SK-N-SH treated with all-trans-retinoic acid at 6 μM for 48 hours (cell line): ENCODE measurements around the gene SCAMP1.

ENCODE experiments used
- ATAC-seq: fragments of 200-7000 bp; cut with Tn5 transposase; 3 replicates; pipeline ENCODE4 v1.9.1; 2020; ENCODE audit warnings: mild to moderate bottlenecking, moderate library complexity
- ARNTL ChIP-seq: fragments of 450-650 bp; formaldehyde crosslinking; IDR thresholded peaks from 2 replicates; pipeline ENCODE4 v1.5.0; 2020; ENCODE audit warnings: low read depth, mild to moderate bottlenecking, moderate library complexity, borderline replicate concordance
- BACH2 ChIP-seq: fragments of 250-450 bp; sonication (Bioruptor Pico); IDR thresholded peaks from 2 replicates; pipeline ENCODE4 v1.9.0; 2021; ENCODE audit warnings: mild to moderate bottlenecking, borderline replicate concordance
- CSDC2 ChIP-seq: fragments of 250-450 bp; sonication (Bioruptor Pico); IDR thresholded peaks from 2 replicates; pipeline ENCODE4 v1.5.0; 2020; ENCODE audit warnings: mild to moderate bottlenecking, moderate library complexity
- CSRNP3 ChIP-seq: fragments of 250-450 bp; sonication (Bioruptor Pico); IDR thresholded peaks from 2 replicates; pipeline ENCODE4 v1.5.1; 2021; ENCODE audit warnings: mild to moderate bottlenecking, moderate library complexity
- ESRRG ChIP-seq: fragments of 250-450 bp; sonication (Bioruptor Pico); IDR thresholded peaks from 2 replicates; pipeline ENCODE4 v1.6.1; 2021; ENCODE audit warnings: mild to moderate bottlenecking
- GLIS3 ChIP-seq: fragments of 250-450 bp; sonication (Bioruptor Pico); IDR thresholded peaks from 2 replicates; pipeline ENCODE4 v1.5.0; 2020; ENCODE audit warnings: mild to moderate bottlenecking, moderate library complexity
- ISL1 ChIP-seq: fragments of 250-450 bp; sonication (Bioruptor Pico); IDR thresholded peaks from 2 replicates; pipeline ENCODE4 v2.1.2; 2022; ENCODE audit warnings: mild to moderate bottlenecking, moderate library complexity
- OSR1 ChIP-seq: fragments of 250-450 bp; sonication (Bioruptor Pico); IDR thresholded peaks from 2 replicates; pipeline ENCODE4 v1.8.0; 2022; ENCODE audit warnings: moderate library complexity, mild to moderate bottlenecking, inconsistent platforms
- POU6F1 ChIP-seq: fragments of 250-450 bp; sonication (Bioruptor Pico); IDR thresholded peaks from 2 replicates; pipeline ENCODE4 v1.8.0; 2021; ENCODE audit warnings: low read depth, mild to moderate bottlenecking, moderate library complexity, borderline replicate concordance
- PPARA ChIP-seq: fragments of 250-450 bp; sonication (Bioruptor Pico); IDR thresholded peaks from 2 replicates; pipeline ENCODE4 v1.5.0; 2020; ENCODE audit warnings: mild to moderate bottlenecking, borderline replicate concordance
- RARB ChIP-seq: fragments of 250-450 bp; sonication (Bioruptor Pico); IDR thresholded peaks from 2 replicates; pipeline ENCODE4 v1.8.0; 2021; ENCODE audit warnings: mild to moderate bottlenecking, moderate library complexity
- TCF4 ChIP-seq: fragments of 250-450 bp; sonication (Bioruptor Pico); IDR thresholded peaks from 2 replicates; pipeline ENCODE4 v1.8.0; 2021; ENCODE audit warnings: mild to moderate bottlenecking, moderate library complexity, borderline replicate concordance
- ZC3H10 ChIP-seq: fragments of 250-450 bp; sonication (Bioruptor Pico); IDR thresholded peaks from 2 replicates; pipeline ENCODE4 v1.5.1; 2021; ENCODE audit warnings: mild to moderate bottlenecking, moderate library complexity
- ZFP3 ChIP-seq: fragments of 250-450 bp; sonication (Bioruptor Pico); IDR thresholded peaks from 2 replicates; pipeline ENCODE4 v1.5.0; 2020; ENCODE audit warnings: mild to moderate bottlenecking, moderate library complexity
- ZFP30 ChIP-seq: fragments of 450-650 bp; formaldehyde crosslinking; IDR thresholded peaks from 2 replicates; pipeline ENCODE4 v1.5.0; 2022; ENCODE audit warnings: mild to moderate bottlenecking, moderate library complexity
- ZNF565 ChIP-seq: fragments of 450-650 bp; formaldehyde crosslinking; conservative IDR thresholded peaks from 2 replicates; pipeline ENCODE4 v1.5.0; 2020; ENCODE audit warnings: low read depth, mild to moderate bottlenecking, moderate library complexity
- ZNF70 ChIP-seq: fragments of 450-650 bp; formaldehyde crosslinking; IDR thresholded peaks from 2 replicates; pipeline ENCODE4 v1.5.0; 2020; ENCODE audit warnings: mild to moderate bottlenecking, moderate library complexity

SCAMP1 gene

GRCh38 chr5:78521455-78521854 is 161.0 kb downstream of the SCAMP1 start:
- TF ChIP-seq POU6F1 (no peak), PPARA (CRISPR knock-in tag) (no peak), TCF4 (CRISPR knock-in tag) (no peak), ZFP3 (CRISPR knock-in tag) (no peak), RARB (CRISPR knock-in tag) (no peak), OSR1 (CRISPR knock-in tag) (no peak)
- ATAC-seq, result no peak

GRCh38 chr5:78522476-78523260 is 162.3 kb downstream of the SCAMP1 start:
- ATAC-seq, result no peak
- TF ChIP-seq GLIS3 (CRISPR knock-in tag), result no peak
- no peak for TF ChIP-seq ISL1 (CRISPR knock-in tag)
- TF ChIP-seq, all 23 proteins: peak for 0

GRCh38 chr5:78523314-78524193 is 163.1 kb downstream of the SCAMP1 start:
- TF ChIP-seq CSDC2, result 0 out of 2 replicates have a peak, but pooled peaks have one; percentile 18
- no peak for TF ChIP-seq ESRRG (CRISPR knock-in tag)
- TF ChIP-seq, all 23 proteins: peak for 1
- ATAC-seq, result no peak

- peak; percentile 12; the same call in 2 of the 3 replicates for ATAC-seq
- TF ChIP-seq BACH2 (CRISPR knock-in tag) (no peak), ZNF565 (CRISPR knock-in tag) (no peak), TCF4 (CRISPR knock-in tag) (no peak)
Observed at GRCh38 chr5:78526049-78526525, 165.7 kb downstream of the SCAMP1 start.

GRCh38 chr5:78527054-78527859 is 166.8 kb downstream of the SCAMP1 start:
- ATAC-seq, result peak; percentile 70
- peak; percentile 22; the same call in 1 of the 2 replicates for TF ChIP-seq ZC3H10 (CRISPR knock-in tag)
- TF ChIP-seq ZNF70 (CRISPR knock-in tag), result no peak

GRCh38 chr5:78527925-78528324 is 167.5 kb downstream of the SCAMP1 start:
- ATAC-seq, result no peak
- TF ChIP-seq ZC3H10 (CRISPR knock-in tag) (no peak), ZFP3 (CRISPR knock-in tag) (no peak), CSDC2 (no peak), ARNTL (no peak), CSRNP3 (CRISPR knock-in tag) (no peak), ZNF70 (CRISPR knock-in tag) (no peak), POU6F1 (no peak), ZFP30 (CRISPR knock-in tag) (no peak)
